HepG2 (cell line): ENCODE data around the gene ZFP36. TPM values are rescaled to one million over a fixed set of nuclear protein-coding genes. Genes with fewer than 3 reads are reported as not detected.
A peak's percentile ranks its signal among the peaks of the same experiment; 100 is the strongest.

Source experiments
- ATAC-seq: fragments of 200-7000 bp; cut with Tn5 transposase; 3 replicates; pipeline ENCODE4 v1.9.1; 2020; ENCODE audit warnings: mild to moderate bottlenecking, moderate library complexity
- BruUV-seq: library from RNA; stranded (reverse); fragments of 400-500 nt; replicated peaks from 2 replicates; lab custom pipeline; 2021; lab: Mats Ljungman, UMichigan
- CTCF ChIA-PET: fragments of 300-600 bp; formaldehyde crosslinking; extraction: SDS; loops from one replicate; lab custom pipeline; 2021; ENCODE audit warnings: low total read pairs, inconsistent platforms, low intra/inter-chr PET ratio; lab: Yijun Ruan, JAX
- POLR2A ChIA-PET: fragments of 350-600 bp; sonication (Branson Sonifier 250); formaldehyde crosslinking; loops from one replicate; lab custom pipeline; 2020; ENCODE audit warnings: antibody characterized with exemption, inconsistent platforms; lab: Yijun Ruan, JAX
- DNase-seq: peaks from one replicate; pipeline ENCODE4 v3.0.0-alpha.2; 2015; ENCODE audit warnings: low spot score
- FAIRE-seq: peaks from 3 replicates; lab custom pipeline; 2011; peaks lifted over from hg19 to GRCh38; lab: Jason Lieb, UNC
- H2AFZ ChIP-seq: one replicate; pipeline ENCODE4 v1.6.1; 2011; ENCODE audit warnings: low read length, inconsistent platforms
- H3K27ac ChIP-seq: fragments of 300-600 bp; 3 replicates; pipeline ENCODE4 v1.8.0; 2011; ENCODE audit warnings: mixed run types, mild to moderate bottlenecking, mixed read lengths, low read length, inconsistent platforms; ENCODE audit not compliant: insufficient read depth; ENCODE audit errors: extremely low read length
- H3K27me3 ChIP-seq, 2 experiments: fragments of 200-600 bp in 1 of 2; 2 replicates in 1 of 2; 3 replicates in 1 of 2; pipeline versions ENCODE4 v1.6.0 to v1.8.0; 2011; ENCODE audit warnings: low read length in 2 of 2, mild to moderate bottlenecking in 2 of 2, moderate library complexity in 2 of 2, inconsistent platforms in 1 of 2; ENCODE audit not compliant: insufficient read depth in 2 of 2, control insufficient read depth in 1 of 2
- H3K36me3 ChIP-seq, 2 experiments: fragments of 200-600 bp in 1 of 2; replicated peaks in 1 of 2; 2 replicates in 1 of 2; 3 replicates in 1 of 2; pipeline versions ENCODE4 v1.5.1 to v1.8.0; 2011; ENCODE audit warnings: low read length in 2 of 2, inconsistent platforms in 1 of 2; ENCODE audit not compliant: insufficient read depth in 2 of 2, control insufficient read depth in 1 of 2
- H3K4me1 ChIP-seq: 2 replicates; pipeline ENCODE4 v1.5.1; 2012; ENCODE audit warnings: low read length, inconsistent platforms; ENCODE audit not compliant: insufficient read depth
- H3K4me2 ChIP-seq: 2 replicates; pipeline ENCODE4 v1.6.0; 2011; ENCODE audit warnings: low read depth, low read length, inconsistent platforms
- H3K4me3 ChIP-seq, 3 experiments: fragments of 200-600 bp in 1 of 3; sonication (generic), shearing (Covaris generic) in 1 of 3; replicated peaks in 1 of 3; 2 replicates each; pipeline ENCODE4 v1.5.1; 2011 to 2016; ENCODE audit warnings: low read length in 3 of 3, inconsistent platforms in 2 of 3, low read depth in 2 of 3, mild to moderate bottlenecking in 2 of 3, control low read depth in 1 of 3, mixed read lengths in 1 of 3; ENCODE audit not compliant: insufficient read depth in 1 of 3
- H3K79me2 ChIP-seq: one replicate; pipeline ENCODE4 v1.6.1; 2011; ENCODE audit warnings: low read length, inconsistent platforms; ENCODE audit not compliant: insufficient read depth
- H3K9ac ChIP-seq: 2 replicates; pipeline ENCODE4 v1.6.0; 2011; ENCODE audit warnings: mild to moderate bottlenecking, low read depth, low read length, inconsistent platforms; ENCODE audit not compliant: insufficient read depth
- H3K9me3 ChIP-seq: 2 replicates; pipeline ENCODE4 v1.5.1; 2012; ENCODE audit warnings: mild to moderate bottlenecking, low read length
- H4K20me1 ChIP-seq: 2 replicates; pipeline ENCODE4 v1.6.0; 2011; ENCODE audit warnings: inconsistent platforms, mild to moderate bottlenecking, low read length, moderate library complexity; ENCODE audit not compliant: insufficient read depth
- MBD4 ChIP-seq: IDR thresholded peaks from 2 replicates; pipeline ENCODE4 v1.6.1; 2012; ENCODE audit warnings: low read length, inconsistent platforms, borderline replicate concordance
- POLR2G ChIP-seq: fragments of 200-400 bp; formaldehyde crosslinking; IDR thresholded peaks from 2 replicates; pipeline ENCODE4 v1.6.1; 2018; ENCODE audit warnings: mild to moderate bottlenecking, low read depth, low read length, moderate library complexity
- RARA ChIP-seq: IDR thresholded peaks from 2 replicates; pipeline ENCODE4 v1.6.1; 2016; ENCODE audit warnings: missing genetic modification reagents, missing compliant biosample characterization
- RBM39 ChIP-seq: fragments of 200-400 bp; formaldehyde crosslinking; IDR thresholded peaks from one replicate; pipeline ENCODE4 v1.6.1; 2018; ENCODE audit warnings: antibody characterized with exemption, mild to moderate bottlenecking, low read depth, low read length; ENCODE audit not compliant: poor library complexity, severe bottlenecking
- SAP130 ChIP-seq: IDR thresholded peaks from 2 replicates; pipeline ENCODE4 v1.6.1; 2016; ENCODE audit warnings: low read depth
- SIN3B ChIP-seq: fragments of 150-350 bp; IDR thresholded peaks from 2 replicates; pipeline ENCODE4 v1.6.1; 2014; ENCODE audit warnings: low read length
- ZC3H13 ChIP-seq: sonication (generic); formaldehyde crosslinking; IDR thresholded peaks from 2 replicates; pipeline ENCODE4 v1.8.1; 2023; ENCODE audit warnings: mild to moderate bottlenecking, missing genetic modification reagents, moderate library complexity
- ZFX ChIP-seq: sonication (generic); formaldehyde crosslinking; IDR thresholded peaks from 2 replicates; pipeline ENCODE4 v1.4.0; 2020; ENCODE audit warnings: mild to moderate bottlenecking, low read depth, missing genetic modification reagents, moderate library complexity
- WGBS: methylation state at CpG from one replicate; pipeline ENCODE4 v1.1.6; 2017; ENCODE audit warnings: low lambda C conversion rate; 5-methylcytosine and 5-hydroxymethylcytosine counted together
- in situ Hi-C: cut with HindIII; loops from 2 replicates; pipeline ENCODE4 v1.10.0; 2017; ENCODE audit warnings: low pct_unique_long_range_greater_than_20kb; ENCODE audit not compliant: extremely low pct_ligation_motif_present
- intact Hi-C: fragments of 100-400 bp; cut with micrococcal nuclease; formaldehyde crosslinking; loops from one replicate; pipeline ENCODE4 v1.10.0; 2022; ENCODE audit not compliant: unreplicated experiment
- polyA plus RNA-seq, 8 experiments: library from polyadenylated mRNA; depleted of rRNA in 3 of 8; stranded (reverse) in 7 of 8; unstranded in 1 of 8; fragments of >200 nt; fragmentation: Illumina TruSeq in 4 of 8; extraction: Trizol in 4 of 8; gene quantifications; 2 replicates each; pipeline versions ENCODE4 v1.2.1 to v1.2.3, GENCODE V29; 2011 to 2016; ENCODE audit warnings: low read depth in 4 of 8, missing spikeins in 1 of 8, mixed read lengths in 1 of 8; ENCODE audit not compliant: insufficient read depth in 1 of 8
- total RNA-seq, 5 experiments: library from RNA; depleted of rRNA; stranded (reverse); fragments of >200 nt; fragmentation: Illumina TruSeq; extraction: Trizol; gene quantifications; 2 replicates each; pipeline ENCODE4 v1.2.3, GENCODE V29; 2016; ENCODE audit warnings: low read depth in 1 of 5
- TF ChIP-seq, protein P1 (sequence below): sonication (generic); IDR thresholded peaks from 2 replicates; pipeline ENCODE4 v1.6.1; 2016; ENCODE audit warnings: low read depth, borderline replicate concordance
- TF ChIP-seq, protein P2 (sequence below): conservative IDR thresholded peaks from 2 replicates; pipeline ENCODE4 v1.6.1; 2018; ENCODE audit warnings: missing genetic modification reagents
- TF ChIP-seq, protein P3 (sequence below): sonication (generic); formaldehyde crosslinking; IDR thresholded peaks from 2 replicates; pipeline ENCODE4 v1.5.1; 2020; ENCODE audit warnings: mild to moderate bottlenecking, missing genetic modification reagents, moderate library complexity

The ZFP36 gene
- total and polyA plus RNA-seq, 2 of the 13 experiments (the other 11 are each of a cell fraction or from before 2014, with no cell fraction given) = 1.4 to 1.7 TPM

DNA sequence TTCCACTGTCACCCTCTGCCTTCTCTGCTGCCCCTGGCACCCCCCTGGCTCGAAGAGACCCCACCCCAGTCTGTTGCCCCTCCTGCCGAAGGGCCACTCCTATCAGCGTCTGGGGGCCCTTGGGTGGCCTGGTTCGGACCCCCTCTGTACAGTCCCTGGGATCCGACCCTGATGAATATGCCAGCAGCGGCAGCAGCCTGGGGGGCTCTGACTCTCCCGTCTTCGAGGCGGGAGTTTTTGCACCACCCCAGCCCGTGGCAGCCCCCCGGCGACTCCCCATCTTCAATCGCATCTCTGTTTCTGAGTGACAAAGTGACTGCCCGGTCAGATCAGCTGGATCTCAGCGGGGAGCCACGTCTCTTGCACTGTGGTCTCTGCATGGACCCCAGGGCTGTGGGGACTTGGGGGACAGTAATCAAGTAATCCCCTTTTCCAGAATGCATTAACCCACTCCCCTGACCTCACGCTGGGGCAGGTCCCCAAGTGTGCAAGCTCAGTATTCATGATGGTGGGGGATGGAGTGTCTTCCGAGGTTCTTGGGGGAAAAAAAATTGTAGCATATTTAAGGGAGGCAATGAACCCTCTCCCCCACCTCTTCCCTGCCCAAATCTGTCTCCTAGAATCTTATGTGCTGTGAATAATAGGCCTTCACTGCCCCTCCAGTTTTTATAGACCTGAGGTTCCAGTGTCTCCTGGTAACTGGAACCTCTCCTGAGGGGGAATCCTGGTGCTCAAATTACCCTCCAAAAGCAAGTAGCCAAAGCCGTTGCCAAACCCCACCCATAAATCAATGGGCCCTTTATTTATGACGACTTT, 2.0 kb downstream of the ZFP36 start:
- H3K27me3 ChIP-seq = no peaks in the 10 kb centered on the region; a peak in 1 of 5 replicates
- no peak overlapping the region for H2AFZ ChIP-seq
- TF ChIP-seq, protein P1, sequence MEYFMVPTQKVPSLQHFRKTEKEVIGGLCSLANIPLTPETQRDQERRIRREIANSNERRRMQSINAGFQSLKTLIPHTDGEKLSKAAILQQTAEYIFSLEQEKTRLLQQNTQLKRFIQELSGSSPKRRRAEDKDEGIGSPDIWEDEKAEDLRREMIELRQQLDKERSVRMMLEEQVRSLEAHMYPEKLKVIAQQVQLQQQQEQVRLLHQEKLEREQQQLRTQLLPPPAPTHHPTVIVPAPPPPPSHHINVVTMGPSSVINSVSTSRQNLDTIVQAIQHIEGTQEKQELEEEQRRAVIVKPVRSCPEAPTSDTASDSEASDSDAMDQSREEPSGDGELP = peak; percentile 16; the same call in 1 of the 2 replicates
- TF ChIP-seq RBM39 (peak; percentile 7), ZC3H13 (CRISPR knock-in tag) (peak; percentile 36; the same call in 1 of the 2 replicates), POLR2G (0 out of 2 replicates have a peak, but pooled peaks have one; percentile 2), MBD4 (no peak), ZFX (peak; percentile 8; the same call in 1 of the 2 replicates), SIN3B (peak; percentile 19; the same call in 1 of the 2 replicates), RARA (CRISPR knock-in tag) (no peak), SAP130 (CRISPR knock-in tag) (0 out of 2 replicates have a peak, but pooled peaks have one; percentile 4)
- TF ChIP-seq, protein P2, sequence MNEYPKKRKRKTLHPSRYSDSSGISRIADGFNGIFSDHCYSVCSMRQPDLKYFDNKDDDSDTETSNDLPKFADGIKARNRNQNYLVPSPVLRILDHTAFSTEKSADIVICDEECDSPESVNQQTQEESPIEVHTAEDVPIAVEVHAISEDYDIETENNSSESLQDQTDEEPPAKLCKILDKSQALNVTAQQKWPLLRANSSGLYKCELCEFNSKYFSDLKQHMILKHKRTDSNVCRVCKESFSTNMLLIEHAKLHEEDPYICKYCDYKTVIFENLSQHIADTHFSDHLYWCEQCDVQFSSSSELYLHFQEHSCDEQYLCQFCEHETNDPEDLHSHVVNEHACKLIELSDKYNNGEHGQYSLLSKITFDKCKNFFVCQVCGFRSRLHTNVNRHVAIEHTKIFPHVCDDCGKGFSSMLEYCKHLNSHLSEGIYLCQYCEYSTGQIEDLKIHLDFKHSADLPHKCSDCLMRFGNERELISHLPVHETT (CRISPR knock-in tag) = no peak
- TF ChIP-seq, protein P3, sequence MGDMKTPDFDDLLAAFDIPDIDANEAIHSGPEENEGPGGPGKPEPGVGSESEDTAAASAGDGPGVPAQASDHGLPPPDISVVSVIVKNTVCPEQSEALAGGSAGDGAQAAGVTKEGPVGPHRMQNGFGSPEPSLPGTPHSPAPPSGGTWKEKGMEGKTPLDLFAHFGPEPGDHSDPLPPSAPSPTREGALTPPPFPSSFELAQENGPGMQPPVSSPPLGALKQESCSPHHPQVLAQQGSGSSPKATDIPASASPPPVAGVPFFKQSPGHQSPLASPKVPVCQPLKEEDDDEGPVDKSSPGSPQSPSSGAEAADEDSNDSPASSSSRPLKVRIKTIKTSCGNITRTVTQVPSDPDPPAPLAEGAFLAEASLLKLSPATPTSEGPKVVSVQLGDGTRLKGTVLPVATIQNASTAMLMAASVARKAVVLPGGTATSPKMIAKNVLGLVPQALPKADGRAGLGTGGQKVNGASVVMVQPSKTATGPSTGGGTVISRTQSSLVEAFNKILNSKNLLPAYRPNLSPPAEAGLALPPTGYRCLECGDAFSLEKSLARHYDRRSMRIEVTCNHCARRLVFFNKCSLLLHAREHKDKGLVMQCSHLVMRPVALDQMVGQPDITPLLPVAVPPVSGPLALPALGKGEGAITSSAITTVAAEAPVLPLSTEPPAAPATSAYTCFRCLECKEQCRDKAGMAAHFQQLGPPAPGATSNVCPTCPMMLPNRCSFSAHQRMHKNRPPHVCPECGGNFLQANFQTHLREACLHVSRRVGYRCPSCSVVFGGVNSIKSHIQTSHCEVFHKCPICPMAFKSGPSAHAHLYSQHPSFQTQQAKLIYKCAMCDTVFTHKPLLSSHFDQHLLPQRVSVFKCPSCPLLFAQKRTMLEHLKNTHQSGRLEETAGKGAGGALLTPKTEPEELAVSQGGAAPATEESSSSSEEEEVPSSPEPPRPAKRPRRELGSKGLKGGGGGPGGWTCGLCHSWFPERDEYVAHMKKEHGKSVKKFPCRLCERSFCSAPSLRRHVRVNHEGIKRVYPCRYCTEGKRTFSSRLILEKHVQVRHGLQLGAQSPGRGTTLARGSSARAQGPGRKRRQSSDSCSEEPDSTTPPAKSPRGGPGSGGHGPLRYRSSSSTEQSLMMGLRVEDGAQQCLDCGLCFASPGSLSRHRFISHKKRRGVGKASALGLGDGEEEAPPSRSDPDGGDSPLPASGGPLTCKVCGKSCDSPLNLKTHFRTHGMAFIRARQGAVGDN (CRISPR knock-in tag) = peak; percentile 39; the same call in 1 of the 2 replicates
- TF ChIP-seq, all 625 proteins: peak for 8
- 51% methylated on average over 20 of the region's 20 CpGs for WGBS
- ChIA-PET CTCF (no interaction called here), POLR2A (interaction anchor here (0.9 to 5.8 kb wide), 5 partner anchors 11 to 37 kb away, joined by 3 to 117 read pairs (median 15); partner anchors contain the start of genes MED29, PAF1, RPS16 and SUPT5H)
- Histone ChIP-seq H3K4me3 (peak overlapping the region; percentile 97 to 98 (median 97)), H3K4me1 (peaks cover 40% of the 10 kb centered on the region), H3K79me2 (peaks cover 35% of the 10 kb centered on the region), H3K27ac (peak overlapping the region; percentile 86), H3K4me2 (peak overlapping the region; percentile 87), H3K9me3 (no peaks in the 10 kb centered on the region), H3K36me3 (peaks cover 0 to 3% of the 10 kb centered on the region in 2 experiments; a peak in 1 of 5 replicates), H3K9ac (peak overlapping the region; percentile 92), H4K20me1 (peaks cover 20% of the 10 kb centered on the region; the same call in 1 of the 2 replicates)
- BruUV-seq = TSS peak; percentile 56
- ATAC-seq = no peak
- intact Hi-C loops (no loop called here), in situ Hi-C loops (no loop called here)
- FAIRE-seq = no peak
- DNase-seq = no peak
